ENCODE measurements around the gene IDH1. TPM values are rescaled to one million over a fixed set of nuclear protein-coding genes. Genes with fewer than 3 reads are reported as not detected.

Gene IDH1
- total and polyA plus RNA-seq, 10 of the 15 experiments (the other 5 are each of a cell fraction or from before 2014, with no cell fraction given) = 39.0 to 114 (median 55.0) TPM

DNA sequence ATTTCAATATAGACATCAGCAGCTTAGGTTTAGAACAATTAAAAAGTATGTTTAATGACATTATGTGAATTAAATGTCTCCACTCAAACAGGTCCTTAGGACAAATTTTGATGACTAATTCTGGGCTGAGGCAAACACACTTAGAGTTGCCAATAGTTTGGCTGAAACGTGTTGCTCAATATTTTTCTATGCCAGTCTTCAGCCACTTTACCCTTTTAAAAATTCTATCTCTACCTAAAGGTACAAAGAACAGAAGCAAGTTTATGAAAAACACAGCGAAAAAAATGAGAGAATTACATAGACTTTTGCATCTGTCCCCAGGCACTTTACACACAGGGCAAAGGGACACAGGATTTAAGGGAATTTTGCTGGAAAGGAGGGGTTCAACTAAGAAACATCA lies 4.5 kb downstream of the IDH1 start:
- no peak overlapping the region for H3K27ac ChIP-seq (ENCODE audit: control insufficient read depth, insufficient read depth)

More for the DNA sequence above, 4.5 kb downstream of the IDH1 start:
- in situ Hi-C loops (cut with MboI) = loop anchor here (10.0 kb wide), 1 partner anchor 626 kb away; the partner anchor contains the start of gene METTL21A
- no TSS peak for BruUV-seq (replicated peaks)
- DNase-seq (ENCODE audit: low read depth, low spot score) (no peak), ATAC-seq (no peak), FAIRE-seq (no peak)
- ChIA-PET RAD21 (ENCODE audit: unreplicated experiment) (no interaction called here), POLR2A (interaction anchor here (0.6 to 0.7 kb wide), 2 partner anchors 507 to 909 kb away, joined by 3 to 4 read pairs; no protein-coding TSS in a partner anchor), CTCF (interaction anchor here (0.6 kb wide), 1 partner anchor 31 kb away, joined by 3 read pairs; no protein-coding TSS in a partner anchor), SMC1A (ENCODE audit: uncharacterized antibody, unreplicated experiment) (interaction anchor here (4.2 kb wide), 1 partner anchor 75 kb away, joined by 32 read pairs; no protein-coding TSS in a partner anchor)
- H2AFZ ChIP-seq (ENCODE audit: control insufficient read depth, low read depth, low read length) = no peak overlapping the region
- WGBS (ENCODE audit: insufficient coverage, insufficient replicate concordance, low lambda C conversion rate, missing lambda C conversion rate) = 100% methylated on average over 2 of the region's 2 CpGs
- no peaks in the 10 kb centered on the region for H4K20me1 ChIP-seq (ENCODE audit: control insufficient read depth, insufficient read depth)
- peaks cover 6% of the 10 kb centered on the region for H3K79me2 ChIP-seq (ENCODE audit: control insufficient read depth, insufficient read depth, low read length)
- intact Hi-C loops (cut with micrococcal nuclease; ENCODE audit: unreplicated experiment) = no loop called here
- no peak overlapping the region for H3K9ac ChIP-seq (ENCODE audit: control insufficient read depth, insufficient read depth, low read length)
- TF ChIP-seq RBBP5 (conservative IDR thresholded peaks at IDR 0.05) = no peak
- TF ChIP-seq, protein P1, sequence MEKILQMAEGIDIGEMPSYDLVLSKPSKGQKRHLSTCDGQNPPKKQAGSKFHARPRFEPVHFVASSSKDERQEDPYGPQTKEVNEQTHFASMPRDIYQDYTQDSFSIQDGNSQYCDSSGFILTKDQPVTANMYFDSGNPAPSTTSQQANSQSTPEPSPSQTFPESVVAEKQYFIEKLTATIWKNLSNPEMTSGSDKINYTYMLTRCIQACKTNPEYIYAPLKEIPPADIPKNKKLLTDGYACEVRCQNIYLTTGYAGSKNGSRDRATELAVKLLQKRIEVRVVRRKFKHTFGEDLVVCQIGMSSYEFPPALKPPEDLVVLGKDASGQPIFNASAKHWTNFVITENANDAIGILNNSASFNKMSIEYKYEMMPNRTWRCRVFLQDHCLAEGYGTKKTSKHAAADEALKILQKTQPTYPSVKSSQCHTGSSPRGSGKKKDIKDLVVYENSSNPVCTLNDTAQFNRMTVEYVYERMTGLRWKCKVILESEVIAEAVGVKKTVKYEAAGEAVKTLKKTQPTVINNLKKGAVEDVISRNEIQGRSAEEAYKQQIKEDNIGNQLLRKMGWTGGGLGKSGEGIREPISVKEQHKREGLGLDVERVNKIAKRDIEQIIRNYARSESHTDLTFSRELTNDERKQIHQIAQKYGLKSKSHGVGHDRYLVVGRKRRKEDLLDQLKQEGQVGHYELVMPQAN (conservative IDR thresholded peaks at IDR 0.05) = no peak
- TF ChIP-seq, protein P2, sequence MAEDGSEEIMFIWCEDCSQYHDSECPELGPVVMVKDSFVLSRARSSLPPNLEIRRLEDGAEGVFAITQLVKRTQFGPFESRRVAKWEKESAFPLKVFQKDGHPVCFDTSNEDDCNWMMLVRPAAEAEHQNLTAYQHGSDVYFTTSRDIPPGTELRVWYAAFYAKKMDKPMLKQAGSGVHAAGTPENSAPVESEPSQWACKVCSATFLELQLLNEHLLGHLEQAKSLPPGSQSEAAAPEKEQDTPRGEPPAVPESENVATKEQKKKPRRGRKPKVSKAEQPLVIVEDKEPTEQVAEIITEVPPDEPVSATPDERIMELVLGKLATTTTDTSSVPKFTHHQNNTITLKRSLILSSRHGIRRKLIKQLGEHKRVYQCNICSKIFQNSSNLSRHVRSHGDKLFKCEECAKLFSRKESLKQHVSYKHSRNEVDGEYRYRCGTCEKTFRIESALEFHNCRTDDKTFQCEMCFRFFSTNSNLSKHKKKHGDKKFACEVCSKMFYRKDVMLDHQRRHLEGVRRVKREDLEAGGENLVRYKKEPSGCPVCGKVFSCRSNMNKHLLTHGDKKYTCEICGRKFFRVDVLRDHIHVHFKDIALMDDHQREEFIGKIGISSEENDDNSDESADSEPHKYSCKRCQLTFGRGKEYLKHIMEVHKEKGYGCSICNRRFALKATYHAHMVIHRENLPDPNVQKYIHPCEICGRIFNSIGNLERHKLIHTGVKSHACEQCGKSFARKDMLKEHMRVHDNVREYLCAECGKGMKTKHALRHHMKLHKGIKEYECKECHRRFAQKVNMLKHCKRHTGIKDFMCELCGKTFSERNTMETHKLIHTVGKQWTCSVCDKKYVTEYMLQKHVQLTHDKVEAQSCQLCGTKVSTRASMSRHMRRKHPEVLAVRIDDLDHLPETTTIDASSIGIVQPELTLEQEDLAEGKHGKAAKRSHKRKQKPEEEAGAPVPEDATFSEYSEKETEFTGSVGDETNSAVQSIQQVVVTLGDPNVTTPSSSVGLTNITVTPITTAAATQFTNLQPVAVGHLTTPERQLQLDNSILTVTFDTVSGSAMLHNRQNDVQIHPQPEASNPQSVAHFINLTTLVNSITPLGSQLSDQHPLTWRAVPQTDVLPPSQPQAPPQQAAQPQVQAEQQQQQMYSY (CRISPR knock-in tag; IDR thresholded peaks at IDR 0.05) = no peak
- TF ChIP-seq PAX8 (IDR thresholded peaks at IDR 0.05) = no peak
- TF ChIP-seq BACH1 (IDR thresholded peaks at IDR 0.05; ENCODE audit: borderline replicate concordance) = no peak
- no peak for TF ChIP-seq YY1 (IDR thresholded peaks at IDR 0.05; ENCODE audit: low read depth, low read length)
- TF ChIP-seq TCF3 (IDR thresholded peaks at IDR 0.05; ENCODE audit: borderline replicate concordance, insufficient read depth, low read depth, low read length) = no peak
- TF ChIP-seq CHD1 (IDR thresholded peaks at IDR 0.05; ENCODE audit: low read depth, low read length) = no peak
- no peak for TF ChIP-seq SUZ12 (IDR thresholded peaks at IDR 0.05; ENCODE audit: unreplicated experiment)
- TF ChIP-seq CEBPB (IDR thresholded peaks at IDR 0.05; ENCODE audit: borderline replicate concordance in 1 of 2, low read depth in 2 of 2, low read length in 2 of 2) = no peak
- no peak for TF ChIP-seq TCF7 (IDR thresholded peaks at IDR 0.05; ENCODE audit: borderline replicate concordance)
- TF ChIP-seq IKZF1 (conservative IDR thresholded peaks at IDR 0.05) = no peak
- TF ChIP-seq LARP7 (IDR thresholded peaks at IDR 0.05) = no peak
- no peak for TF ChIP-seq TARDBP (IDR thresholded peaks at IDR 0.05; ENCODE audit: borderline replicate concordance)
- TF ChIP-seq, protein P3, sequence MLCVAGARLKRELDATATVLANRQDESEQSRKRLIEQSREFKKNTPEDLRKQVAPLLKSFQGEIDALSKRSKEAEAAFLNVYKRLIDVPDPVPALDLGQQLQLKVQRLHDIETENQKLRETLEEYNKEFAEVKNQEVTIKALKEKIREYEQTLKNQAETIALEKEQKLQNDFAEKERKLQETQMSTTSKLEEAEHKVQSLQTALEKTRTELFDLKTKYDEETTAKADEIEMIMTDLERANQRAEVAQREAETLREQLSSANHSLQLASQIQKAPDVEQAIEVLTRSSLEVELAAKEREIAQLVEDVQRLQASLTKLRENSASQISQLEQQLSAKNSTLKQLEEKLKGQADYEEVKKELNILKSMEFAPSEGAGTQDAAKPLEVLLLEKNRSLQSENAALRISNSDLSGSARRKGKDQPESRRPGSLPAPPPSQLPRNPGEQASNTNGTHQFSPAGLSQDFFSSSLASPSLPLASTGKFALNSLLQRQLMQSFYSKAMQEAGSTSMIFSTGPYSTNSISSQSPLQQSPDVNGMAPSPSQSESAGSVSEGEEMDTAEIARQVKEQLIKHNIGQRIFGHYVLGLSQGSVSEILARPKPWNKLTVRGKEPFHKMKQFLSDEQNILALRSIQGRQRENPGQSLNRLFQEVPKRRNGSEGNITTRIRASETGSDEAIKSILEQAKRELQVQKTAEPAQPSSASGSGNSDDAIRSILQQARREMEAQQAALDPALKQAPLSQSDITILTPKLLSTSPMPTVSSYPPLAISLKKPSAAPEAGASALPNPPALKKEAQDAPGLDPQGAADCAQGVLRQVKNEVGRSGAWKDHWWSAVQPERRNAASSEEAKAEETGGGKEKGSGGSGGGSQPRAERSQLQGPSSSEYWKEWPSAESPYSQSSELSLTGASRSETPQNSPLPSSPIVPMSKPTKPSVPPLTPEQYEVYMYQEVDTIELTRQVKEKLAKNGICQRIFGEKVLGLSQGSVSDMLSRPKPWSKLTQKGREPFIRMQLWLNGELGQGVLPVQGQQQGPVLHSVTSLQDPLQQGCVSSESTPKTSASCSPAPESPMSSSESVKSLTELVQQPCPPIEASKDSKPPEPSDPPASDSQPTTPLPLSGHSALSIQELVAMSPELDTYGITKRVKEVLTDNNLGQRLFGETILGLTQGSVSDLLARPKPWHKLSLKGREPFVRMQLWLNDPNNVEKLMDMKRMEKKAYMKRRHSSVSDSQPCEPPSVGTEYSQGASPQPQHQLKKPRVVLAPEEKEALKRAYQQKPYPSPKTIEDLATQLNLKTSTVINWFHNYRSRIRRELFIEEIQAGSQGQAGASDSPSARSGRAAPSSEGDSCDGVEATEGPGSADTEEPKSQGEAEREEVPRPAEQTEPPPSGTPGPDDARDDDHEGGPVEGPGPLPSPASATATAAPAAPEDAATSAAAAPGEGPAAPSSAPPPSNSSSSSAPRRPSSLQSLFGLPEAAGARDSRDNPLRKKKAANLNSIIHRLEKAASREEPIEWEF (IDR thresholded peaks at IDR 0.05; ENCODE audit: insufficient replicate concordance, low read depth, low read length) = no peak
- H3K36me3 ChIP-seq (ENCODE audit: control insufficient read depth in 2 of 2, insufficient read depth in 2 of 2, low read length in 1 of 2) = peaks cover 2 to 22% of the 10 kb centered on the region in 2 experiments; a peak in 3 of 4 replicates
- no peaks in the 10 kb centered on the region for H3K4me1 ChIP-seq (ENCODE audit: control insufficient read depth, insufficient read depth, low read length)
- H3K4me3 ChIP-seq = no peak overlapping the region
- H3K27me3 ChIP-seq (replicated peaks in 1 of 2; ENCODE audit: control insufficient read depth in 2 of 2, insufficient read depth in 2 of 2, low read length in 1 of 2) = no peaks in the 10 kb centered on the region
- H3K4me2 ChIP-seq (ENCODE audit: control insufficient read depth, insufficient read depth) = no peak overlapping the region
- no peaks in the 10 kb centered on the region for H3K9me3 ChIP-seq (replicated peaks; ENCODE audit: control insufficient read depth, insufficient read depth, low read length)
